Mesenteric fat pad (tissue), 1 donor: Measurements from ENCODE around the gene RAMP2. TPM values are rescaled to one million over a fixed set of nuclear protein-coding genes. Genes with fewer than 3 reads are reported as not detected.
A peak's percentile ranks its signal among the peaks of the same experiment; 100 is the strongest.
"Not testable (repeated sequence)": the region's sequence is repeated elsewhere in the genome, so short reads cannot be mapped to it uniquely, and the experiment has no call there.

ENCODE experiments used
- DNase-seq: peaks from one replicate; pipeline ENCODE4 v3.0.0-alpha.2; 2020; ENCODE audit warnings: low spot score
- long read RNA-seq: library from polyadenylated mRNA; unstranded; transcript quantifications from one replicate; pipeline ENCODE4 v2.0.0, GENCODE V29; 2020
- total RNA-seq: library from RNA; stranded (reverse); fragmentation: NEBNext Ultra II Directional; extraction: Animal tissue kit (Norgen Biotek cat#: 25700); gene quantifications from one replicate; pipeline ENCODE4 v1.2.1, GENCODE V29; 2021
- donor health status: DM: yes; HTN: yes; CAD: no.

RAMP2 gene, protein sequence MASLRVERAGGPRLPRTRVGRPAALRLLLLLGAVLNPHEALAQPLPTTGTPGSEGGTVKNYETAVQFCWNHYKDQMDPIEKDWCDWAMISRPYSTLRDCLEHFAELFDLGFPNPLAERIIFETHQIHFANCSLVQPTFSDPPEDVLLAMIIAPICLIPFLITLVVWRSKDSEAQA
- 58.2 TPM for total RNA-seq
- long read RNA-seq, partial matches to known transcripts, result 1 of 6 reads
- long read RNA-seq, other reads (novel, unspliced or antisense), result 1 of 6 reads

DNA sequence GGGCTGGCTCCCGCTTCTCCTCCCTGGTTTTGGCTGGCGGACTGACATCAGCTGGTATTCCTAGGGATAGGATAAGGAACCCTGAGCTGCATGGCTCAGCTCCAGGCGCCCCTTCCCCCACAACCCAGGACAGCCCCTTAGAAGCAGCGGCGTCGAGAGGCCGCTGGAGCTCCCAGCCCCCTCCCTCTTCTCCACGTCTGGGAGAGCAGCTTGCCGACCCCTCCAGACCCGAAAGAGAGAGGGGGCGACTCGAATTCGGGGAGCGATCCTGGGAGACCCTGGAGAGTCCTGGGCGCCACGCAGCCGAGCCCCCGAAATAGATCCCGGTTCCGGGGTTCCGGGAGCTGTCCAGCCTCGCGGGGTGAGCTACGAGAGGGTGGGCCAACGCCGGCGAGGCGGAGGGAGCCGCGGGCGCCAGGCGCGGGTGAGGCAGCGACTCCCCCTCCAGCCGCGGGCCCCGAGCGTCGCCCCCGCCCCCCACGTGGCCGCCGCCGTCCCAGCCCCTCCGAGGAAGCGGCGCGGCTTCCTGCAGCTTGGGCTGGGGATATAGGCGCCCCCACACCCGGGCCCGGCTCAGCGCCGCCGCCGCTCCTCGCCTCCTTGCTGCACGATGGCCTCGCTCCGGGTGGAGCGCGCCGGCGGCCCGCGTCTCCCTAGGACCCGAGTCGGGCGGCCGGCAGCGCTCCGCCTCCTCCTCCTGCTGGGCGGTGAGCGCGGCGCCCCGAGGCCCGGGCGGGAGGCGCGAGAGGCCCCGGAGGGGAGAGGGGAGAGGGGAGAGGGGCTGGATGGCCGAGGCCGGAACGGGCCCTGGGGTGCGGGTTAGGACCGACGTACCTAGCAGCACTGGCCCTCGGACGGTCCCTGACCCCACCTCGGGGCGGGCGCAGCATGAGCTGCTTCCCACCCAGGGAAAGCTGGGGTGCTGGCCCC is at the start of gene RAMP2:
TSS of gene RAMP2 (plus strand) at position 576 of the 930 bp plus-strand sequence. CDS start at position 611, 35 bp downstream.
- no peak for DNase-seq

DNA sequence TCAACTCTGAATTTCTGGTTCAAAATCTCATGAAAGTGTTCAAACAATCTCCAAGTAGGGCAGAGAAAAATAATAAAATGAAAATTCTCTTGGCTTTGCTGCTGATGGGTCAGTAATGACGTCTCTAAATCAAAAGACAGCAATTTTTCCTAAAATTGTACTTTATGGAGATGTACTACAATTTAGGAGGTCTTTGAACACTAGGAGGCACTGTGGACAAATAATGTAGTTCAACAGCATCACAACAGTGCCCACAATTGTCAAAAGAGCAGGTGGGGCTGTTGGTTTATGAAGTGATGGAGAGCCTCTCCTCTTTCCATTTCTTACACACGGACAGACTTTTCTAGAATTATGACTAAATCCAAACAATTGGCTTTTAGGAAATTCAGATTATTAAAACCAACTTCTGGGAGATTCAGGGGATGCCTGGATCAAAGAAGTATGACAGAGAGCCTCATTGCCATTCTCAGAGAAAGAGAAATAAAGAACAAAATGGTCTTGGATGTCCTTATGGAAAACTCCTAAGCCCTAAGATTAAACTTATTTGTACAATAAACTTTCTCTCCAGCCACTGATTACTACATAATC is 39.9 kb upstream of the RAMP2 start:
- DNase-seq, result no peak

DNA sequence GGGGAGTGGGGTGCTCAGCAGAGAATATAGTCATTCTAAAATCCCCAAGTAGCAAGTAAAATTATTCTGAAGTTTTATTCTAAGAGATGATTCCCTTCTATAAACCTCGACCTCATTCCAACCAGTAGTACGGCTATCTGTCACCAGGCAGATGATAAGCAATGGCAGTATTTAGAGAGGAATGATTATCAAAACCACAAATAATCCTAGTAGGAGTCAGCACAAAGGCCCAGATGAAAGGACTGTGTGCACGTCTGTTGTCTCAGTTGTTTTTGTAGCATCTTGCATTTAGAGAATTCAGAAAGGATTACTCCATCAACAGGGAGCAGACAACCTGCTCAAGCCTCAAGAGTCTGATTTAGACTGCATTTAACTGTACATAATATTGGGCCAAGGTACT is 37.4 kb upstream of the RAMP2 start:
- no peak for DNase-seq

DNA sequence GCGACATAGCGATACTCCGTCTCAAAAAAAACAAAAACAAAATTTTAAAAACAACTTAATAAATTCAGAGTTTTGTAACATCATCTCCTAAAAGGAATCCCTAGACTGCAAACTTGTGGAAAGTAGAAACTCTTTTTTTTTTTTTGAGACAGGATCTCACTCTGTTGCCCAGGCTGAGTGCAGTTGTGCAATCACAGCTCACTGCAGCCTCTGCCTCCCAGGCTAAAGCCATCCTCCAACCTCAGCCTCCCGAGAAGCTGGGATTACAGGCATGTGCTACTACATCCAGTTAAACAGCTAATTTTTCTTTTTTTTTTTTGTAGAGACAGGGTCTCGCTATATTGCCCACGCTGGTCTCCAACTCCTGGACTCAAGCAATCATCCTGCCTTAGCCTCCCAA is 35.9 kb upstream of the RAMP2 start:
- DNase-seq, result no peak

DNA sequence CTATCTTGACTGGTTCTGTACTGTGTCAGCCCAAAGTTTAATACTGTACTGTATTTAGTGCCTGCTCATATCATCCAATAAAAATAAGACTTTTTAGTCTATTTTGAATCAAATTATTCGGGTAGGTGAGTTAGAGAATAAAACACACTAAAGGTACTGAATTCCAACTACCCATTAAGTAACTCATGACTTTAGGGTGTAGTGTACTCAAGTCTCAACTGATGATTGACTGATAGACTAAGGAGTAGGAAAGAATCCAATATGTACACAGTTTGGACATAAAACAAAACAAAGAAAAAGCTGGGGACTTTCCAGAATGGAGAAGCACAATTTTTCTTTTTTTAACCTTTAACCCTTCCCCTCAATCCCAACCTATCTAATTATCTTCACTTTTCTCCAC is 20.3 kb upstream of the RAMP2 start:
- no peak for DNase-seq

DNA sequence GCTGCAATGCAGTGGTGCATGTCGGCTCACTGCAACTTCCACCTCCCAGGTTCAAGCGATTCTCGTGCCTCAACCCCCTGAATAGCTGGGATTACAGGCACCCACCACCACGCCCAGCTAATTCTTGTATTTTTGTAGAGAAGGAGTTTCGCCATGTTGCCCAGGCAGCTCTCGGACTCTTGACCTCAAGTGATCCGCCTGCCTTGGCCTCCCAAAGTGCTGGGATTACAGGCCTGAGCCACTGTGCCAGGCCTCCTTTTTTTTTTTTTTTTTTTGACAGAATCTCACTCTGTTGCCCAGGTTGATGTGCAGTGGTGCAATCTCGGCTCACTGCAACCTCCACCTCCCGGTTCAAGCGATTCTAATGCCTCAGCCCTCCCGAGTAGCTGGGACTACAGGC is 18.1 kb upstream of the RAMP2 start:
- not testable (repeated sequence) for DNase-seq

DNA sequence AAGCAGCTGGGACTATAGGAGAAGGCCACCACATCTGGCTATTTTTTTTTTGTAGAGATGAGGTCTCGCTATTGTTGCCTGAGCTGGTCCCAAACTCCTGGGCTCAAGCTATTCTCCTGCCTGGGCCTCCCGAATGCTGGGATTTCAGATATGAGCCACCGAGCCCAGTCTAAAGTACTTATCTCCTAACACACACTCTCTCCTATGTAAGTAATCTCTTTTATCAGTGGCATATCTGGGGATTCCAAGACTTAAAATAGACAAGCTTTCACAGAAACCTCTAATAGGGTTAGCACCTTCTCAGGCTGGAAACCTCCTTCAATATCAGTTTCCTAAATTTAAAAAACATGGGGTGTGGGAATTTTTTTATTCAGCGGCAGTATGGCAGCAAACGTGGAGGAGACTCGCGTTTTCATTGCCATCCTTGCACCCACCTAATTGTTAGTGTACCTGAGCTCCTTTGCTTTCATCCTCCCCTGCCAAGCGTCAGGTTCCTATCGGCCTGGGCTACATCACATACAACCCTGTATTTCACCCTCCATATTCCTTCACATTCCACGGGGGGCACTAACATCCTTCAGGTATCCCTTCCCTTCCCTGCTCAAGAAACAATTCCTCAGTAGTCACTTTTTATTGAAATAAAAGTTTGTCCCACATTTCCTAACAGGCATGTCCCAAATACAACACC is 17.3 kb upstream of the RAMP2 start:
- DNase-seq, result no peak

DNA sequence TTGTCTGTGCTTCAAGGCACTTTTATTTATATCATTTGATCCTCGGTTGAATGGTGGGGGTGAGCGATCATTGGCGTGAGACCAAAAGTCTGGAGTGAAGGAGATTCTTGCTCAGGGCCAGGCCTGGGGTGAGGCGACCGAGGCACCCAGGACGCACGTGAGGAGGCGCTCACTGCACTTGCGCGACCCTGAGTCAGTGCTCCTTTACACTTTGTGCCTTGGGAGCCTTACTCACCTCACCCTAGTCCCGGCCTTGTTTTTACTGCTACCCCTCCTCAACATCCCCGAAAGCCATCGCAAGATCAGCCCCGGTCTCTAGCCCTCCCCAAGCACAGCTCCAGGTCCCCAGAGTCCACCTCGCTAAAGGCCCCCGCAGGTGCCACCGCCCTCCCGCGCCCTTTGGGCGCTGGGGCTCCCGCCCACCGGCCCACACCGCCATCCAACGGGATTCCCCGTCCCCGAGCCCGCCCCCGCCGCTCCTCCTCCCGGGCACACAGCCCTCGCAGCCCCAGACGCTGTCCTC is 16.7 kb upstream of the RAMP2 start:
- no peak for DNase-seq

DNA sequence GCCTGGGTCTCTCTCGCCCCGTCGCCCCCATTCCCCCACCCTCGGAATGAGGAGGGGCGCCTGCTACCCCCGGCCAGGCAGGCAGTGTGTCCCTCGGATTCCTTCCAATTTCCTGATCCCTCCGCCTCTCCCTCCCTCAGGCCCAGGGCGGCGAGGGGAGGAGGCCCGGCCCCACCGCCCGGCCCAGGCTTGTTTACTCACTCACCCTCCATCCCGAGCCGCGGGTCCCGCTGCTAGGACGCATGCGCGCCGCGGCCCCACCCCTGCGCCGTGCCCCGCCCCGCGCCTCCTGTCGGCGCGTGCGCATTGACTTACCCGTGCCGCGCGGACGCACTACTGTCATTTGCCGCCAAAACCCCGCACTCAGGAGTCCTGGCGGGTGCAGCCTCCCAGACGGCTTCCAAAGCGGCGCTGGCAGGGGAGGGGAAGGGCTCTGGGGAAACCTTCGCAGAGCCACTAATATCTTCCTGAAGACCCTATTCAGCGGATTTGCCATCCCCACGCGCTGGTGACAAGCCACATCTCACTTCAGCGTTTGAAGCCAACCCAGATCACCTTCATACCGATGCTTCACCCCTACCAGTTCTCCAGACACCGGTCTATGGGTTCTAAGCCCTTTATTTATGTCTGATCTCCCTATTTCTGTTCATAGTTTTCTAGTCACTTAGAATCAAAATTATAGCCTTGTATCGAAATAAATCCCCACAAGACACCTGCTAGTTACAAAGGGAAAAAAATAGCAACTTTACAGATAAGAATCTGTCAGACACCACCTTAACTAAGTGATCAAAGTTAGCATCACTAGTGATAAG is 16.0 kb upstream of the RAMP2 start, which contains the start of gene EZH1:
TSS of gene EZH1 (minus strand) at position 235 of the 812 bp plus-strand sequence. CDS start 16,099 bp downstream, outside the sequence.
- DNase-seq, result peak; percentile 97

DNA sequence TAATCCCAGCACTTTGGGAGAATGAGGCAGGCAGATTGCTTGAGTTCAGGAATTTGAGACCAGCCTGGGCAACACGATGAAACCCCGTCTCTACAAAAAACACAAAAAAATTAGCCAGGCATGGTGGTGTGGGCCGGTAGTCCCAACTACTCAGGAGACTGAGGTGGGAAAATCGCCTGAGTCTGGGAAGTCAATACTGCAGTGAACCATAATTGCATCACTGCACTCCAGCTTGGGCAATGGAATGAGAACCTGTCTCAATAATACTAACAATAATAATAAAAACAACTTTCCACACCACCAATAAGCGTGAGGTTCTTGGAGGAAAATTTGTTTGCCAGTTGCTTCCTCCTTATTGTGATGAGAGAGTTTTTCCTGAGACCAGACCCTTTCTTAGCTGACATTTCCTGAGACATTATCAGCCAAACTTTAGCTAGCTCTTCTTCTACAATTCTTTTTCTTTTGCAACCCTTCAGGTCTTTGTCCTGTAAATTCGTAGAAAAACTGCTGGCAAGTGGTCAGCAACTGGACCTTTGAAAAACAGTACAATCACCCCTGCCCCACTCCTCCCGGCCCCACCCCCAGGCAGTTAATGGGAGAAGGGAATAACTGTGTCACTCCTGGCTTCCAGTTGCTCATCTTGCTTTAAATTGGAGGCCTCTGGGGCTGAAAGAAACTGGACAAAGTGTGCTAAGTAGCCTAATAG is 12.7 kb upstream of the RAMP2 start:
- no peak for DNase-seq

DNA sequence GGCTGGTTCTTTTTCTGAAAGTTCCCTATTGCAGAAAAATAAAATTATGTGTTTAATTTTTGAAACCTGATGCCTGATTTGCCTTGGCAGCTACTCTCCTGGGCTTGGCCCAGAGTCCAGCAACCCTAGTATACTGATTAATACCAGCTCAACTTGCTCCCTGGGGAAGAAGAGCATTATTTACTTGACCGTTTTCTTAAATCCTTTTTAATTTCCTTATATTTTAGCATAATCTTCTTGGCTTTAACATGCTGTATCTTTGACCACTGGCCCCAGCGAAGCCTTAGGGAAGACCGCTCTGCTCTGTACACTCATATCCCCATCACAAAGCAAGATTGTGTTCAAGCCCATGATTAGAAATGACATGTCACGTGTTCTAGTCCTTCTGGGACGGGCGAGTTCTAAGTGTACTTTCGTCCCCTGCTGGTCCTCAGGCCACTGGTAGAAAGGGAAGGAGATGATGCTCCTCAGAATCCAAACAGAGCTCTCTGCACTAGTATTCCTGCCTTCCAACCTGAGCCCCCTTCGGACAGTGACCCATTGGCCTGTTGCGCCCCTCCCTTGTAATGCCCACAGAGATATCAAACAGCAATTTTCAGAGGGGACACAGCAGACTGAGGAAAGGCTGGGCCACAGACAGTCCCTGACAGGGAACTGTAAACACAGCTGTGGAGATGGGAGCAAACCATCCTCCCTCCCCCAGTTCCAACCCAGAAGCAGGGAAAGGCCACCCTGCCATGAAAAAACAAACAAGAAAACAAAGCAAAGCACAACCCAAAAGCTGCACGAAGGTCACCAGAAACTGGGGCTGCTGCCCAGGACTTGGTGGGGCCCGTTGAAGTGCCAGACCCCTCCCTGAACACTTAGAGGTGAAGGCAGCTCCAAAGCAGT is 11.9 kb upstream of the RAMP2 start:
- no peak for DNase-seq

DNA sequence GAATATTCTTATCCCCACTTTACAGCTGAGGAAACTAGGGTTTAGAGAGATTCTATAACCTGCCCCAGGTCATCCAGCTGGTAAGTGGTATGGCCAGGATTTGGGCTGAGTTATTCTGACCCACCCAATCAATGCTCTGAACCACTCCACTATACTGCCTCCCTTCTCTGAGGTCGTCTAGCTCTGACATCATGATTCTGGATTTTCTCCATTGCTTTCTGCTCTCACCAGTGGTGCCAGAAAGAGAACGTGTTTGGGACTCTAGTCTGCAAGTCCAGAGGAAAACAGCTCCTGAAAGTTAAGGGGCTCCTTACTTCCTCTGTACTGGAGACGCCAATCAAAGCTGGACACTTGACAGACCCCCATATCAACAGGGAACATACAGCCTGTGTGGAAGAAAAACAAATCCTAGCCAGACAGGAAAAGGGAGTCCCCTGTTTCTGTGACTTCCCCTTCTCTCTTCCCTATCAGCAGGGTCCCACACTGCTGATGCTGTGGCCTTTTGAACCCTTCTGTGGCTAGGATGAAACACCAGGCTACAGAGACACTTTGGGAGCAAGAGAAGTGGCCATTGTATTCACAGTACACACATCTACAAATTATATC is 10.2 kb upstream of the RAMP2 start:
- no peak for DNase-seq

DNA sequence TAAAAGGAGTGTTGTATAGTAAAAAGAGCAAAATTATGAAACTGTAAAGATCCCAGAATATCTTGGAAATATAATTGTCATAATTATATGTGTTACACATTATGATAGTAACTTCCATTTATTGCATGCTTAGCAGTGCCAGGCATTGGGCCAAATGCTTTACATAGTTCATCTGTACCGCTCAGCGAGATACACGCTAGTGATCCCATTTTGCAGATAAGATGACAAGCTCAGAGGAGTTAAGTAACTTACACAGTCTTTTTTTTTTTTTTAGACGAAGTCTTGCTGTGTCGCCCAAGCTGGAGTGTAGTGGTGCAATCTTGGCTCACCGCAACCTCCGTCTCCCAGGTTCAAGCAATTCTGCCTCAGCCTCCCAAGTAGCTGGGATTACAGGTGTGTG is 9.4 kb upstream of the RAMP2 start:
- DNase-seq, result no peak

DNA sequence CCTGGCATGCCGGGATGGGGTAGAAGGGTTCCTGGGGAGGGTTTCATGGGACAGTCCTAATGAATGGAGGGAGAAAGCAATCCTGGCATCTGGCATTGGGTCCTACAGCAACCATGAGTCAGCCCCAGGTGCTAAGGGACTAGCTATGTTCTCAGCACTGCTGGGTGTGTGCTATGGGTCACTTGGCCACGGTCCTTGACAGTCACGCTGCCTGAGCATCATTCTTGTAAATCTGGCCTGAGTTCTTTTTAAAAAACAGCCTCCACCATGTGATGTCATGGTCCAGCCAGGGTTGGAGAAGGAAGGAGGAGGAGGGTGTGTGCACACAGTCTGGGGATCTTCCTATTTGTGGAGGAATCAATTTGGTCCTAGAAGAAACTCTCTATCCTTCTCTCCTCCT is 6.2 kb upstream of the RAMP2 start:
- DNase-seq, result no peak

DNA sequence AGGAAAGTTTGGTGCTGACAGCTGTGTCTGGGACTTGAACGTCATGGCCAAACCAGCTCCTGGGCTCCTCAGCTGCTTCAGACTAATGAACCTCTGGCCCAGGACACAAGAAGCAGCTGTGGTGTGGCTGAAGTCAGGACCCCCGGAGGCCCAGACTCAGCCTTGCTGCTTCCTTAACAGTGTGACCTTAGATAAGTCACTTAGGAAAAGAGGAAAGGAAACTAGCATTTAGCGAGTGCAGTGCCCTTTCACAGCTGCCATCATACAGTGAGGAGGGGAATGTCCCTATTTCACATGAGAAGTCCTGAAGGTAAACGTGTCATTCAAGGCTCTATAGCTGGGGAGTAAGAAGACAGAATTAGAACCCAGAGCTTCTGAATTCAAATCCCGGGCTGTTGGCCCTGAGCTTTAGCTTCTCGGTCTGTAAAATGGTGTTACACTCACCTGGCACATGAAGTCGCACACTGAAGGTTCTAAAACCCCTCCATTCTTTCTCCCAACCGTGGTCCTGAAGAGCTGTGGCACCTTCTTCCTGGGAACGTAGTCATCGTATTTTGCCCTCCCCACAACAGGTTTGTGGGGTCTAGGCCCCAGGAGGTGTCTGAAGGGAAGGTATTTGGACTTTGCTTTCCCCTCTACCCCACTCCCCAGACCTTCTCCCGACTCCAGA is 910 bp upstream of the RAMP2 start:
- no peak for DNase-seq

DNA sequence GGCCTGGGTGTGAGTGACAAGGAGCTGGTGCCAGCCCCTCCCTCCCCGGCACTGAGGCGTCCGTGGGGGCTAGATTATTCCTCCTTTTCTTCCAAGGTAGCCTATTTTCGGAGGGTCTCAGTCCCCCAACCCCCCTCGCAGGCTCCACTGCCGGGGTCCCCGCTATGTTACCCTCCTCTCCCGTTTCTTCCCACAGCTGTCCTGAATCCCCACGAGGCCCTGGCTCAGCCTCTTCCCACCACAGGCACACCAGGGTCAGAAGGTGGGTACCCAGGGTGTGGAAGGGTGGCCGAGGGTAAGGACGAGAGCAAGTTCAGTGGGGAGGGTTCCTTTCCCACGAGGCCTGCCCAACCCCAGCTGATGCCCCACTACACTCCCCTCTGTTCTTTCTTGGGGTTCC is 611 bp downstream of the RAMP2 start:
- no peak for DNase-seq

DNA sequence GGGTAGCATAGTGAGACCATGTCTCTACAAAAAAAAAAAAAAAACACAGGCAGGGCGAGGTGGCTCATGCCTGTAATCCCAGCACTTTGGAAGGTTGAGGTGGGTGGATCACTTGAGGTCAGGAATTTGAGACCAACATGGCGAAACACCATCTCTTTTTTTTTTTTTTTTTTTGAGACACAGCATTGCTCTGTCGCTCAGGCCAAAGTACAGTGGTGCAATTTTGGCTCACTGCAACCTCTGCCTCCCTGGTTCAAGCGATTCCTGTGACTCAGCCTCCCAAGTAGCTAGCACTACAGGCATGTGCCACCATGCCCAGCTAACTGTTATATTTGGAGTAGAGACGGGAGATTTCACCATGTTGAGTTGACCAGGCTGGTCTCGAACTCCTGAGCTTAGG is 5.1 kb downstream of the RAMP2 start:
- DNase-seq, result no peak

DNA sequence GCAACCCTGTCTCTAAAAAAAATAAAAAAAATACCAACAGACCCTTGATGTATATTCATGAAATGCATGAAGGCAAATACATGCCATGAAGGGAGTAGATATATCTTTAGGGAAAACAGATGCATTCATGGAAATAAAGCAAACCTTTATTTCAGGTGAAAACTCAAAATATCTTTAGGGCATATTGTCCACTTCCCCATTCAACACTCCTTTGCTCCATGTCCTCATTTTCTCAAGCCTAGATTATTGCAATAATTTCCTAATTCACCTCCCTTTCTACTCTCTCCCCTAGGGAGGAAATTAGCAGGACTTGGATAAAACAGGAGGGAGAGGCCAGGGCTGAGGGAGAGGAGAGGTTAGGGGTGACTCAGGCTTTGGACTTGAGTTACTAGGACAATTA is 6.5 kb downstream of the RAMP2 start:
- DNase-seq, result no peak
